HepG2 (cell line): ENCODE measurements around the gene G6PD. TPM values are rescaled to one million over a fixed set of nuclear protein-coding genes. Genes with fewer than 3 reads are reported as not detected.

Source experiments
- AKAP8 ChIP-seq: sonication (generic); formaldehyde crosslinking; IDR thresholded peaks from 2 replicates; pipeline ENCODE4 v1.5.1; 2020; ENCODE audit warnings: mild to moderate bottlenecking, missing genetic modification reagents
- GABPB1 ChIP-seq: IDR thresholded peaks from 2 replicates; pipeline ENCODE4 v1.6.1; 2016; ENCODE audit warnings: mild to moderate bottlenecking, missing genetic modification reagents, moderate library complexity, missing compliant biosample characterization
- GFI1 ChIP-seq: sonication (generic); formaldehyde crosslinking; IDR thresholded peaks from 2 replicates; pipeline ENCODE4 v1.5.0; 2020; ENCODE audit warnings: missing genetic modification reagents, mild to moderate bottlenecking, borderline replicate concordance
- MAFG ChIP-seq: sonication (generic); formaldehyde crosslinking; IDR thresholded peaks from 2 replicates; pipeline ENCODE4 v1.5.1; 2020; ENCODE audit warnings: mild to moderate bottlenecking, missing genetic modification reagents
- MAZ ChIP-seq, 2 experiments: sonication (generic) in 1 of 2; formaldehyde crosslinking in 1 of 2; IDR thresholded peaks; 2 replicates each; pipeline versions ENCODE4 v1.5.0 to v1.6.1; 2012 to 2020; ENCODE audit warnings: low read depth in 2 of 2, mild to moderate bottlenecking in 2 of 2, borderline replicate concordance in 1 of 2, improper control_type of control experiment in 1 of 2, low read length in 1 of 2, missing genetic modification reagents in 1 of 2, moderate library complexity in 1 of 2
- NFYC ChIP-seq: IDR thresholded peaks from 2 replicates; pipeline ENCODE4 v1.6.1; 2016; ENCODE audit warnings: missing genetic modification reagents, missing compliant biosample characterization
- PAF1 ChIP-seq: IDR thresholded peaks from 2 replicates; pipeline ENCODE4 v1.6.1; 2016; ENCODE audit warnings: missing genetic modification reagents, missing compliant biosample characterization
- POLR2AphosphoS5 ChIP-seq: IDR thresholded peaks from 2 replicates; pipeline ENCODE4 v1.6.1; 2012; ENCODE audit warnings: low read depth, low read length
- RARA ChIP-seq: IDR thresholded peaks from 2 replicates; pipeline ENCODE4 v1.6.1; 2016; ENCODE audit warnings: missing genetic modification reagents, missing compliant biosample characterization
- SAP130 ChIP-seq: IDR thresholded peaks from 2 replicates; pipeline ENCODE4 v1.6.1; 2016; ENCODE audit warnings: low read depth
- SIX4 ChIP-seq: sonication (generic); formaldehyde crosslinking; IDR thresholded peaks from 2 replicates; pipeline ENCODE4 v1.4.0; 2020; ENCODE audit warnings: missing genetic modification reagents
- SRSF1 ChIP-seq: fragments of 200-400 bp; formaldehyde crosslinking; optimal IDR thresholded peaks from 2 replicates; pipeline ENCODE3; 2017; ENCODE audit warnings: mild to moderate bottlenecking, low read depth, low read length, moderate library complexity
- SUZ12 ChIP-seq: fragments of 150-350 bp; IDR thresholded peaks from 2 replicates; pipeline ENCODE4 v1.6.1; 2014; ENCODE audit warnings: low read depth, low read length
- ZBTB14 ChIP-seq: sonication (generic); formaldehyde crosslinking; IDR thresholded peaks from 2 replicates; pipeline ENCODE4 v1.4.0; 2020; ENCODE audit warnings: missing genetic modification reagents
- ZNF263 ChIP-seq: sonication (generic); formaldehyde crosslinking; IDR thresholded peaks from 2 replicates; pipeline ENCODE4 v1.4.0; 2020; ENCODE audit warnings: missing genetic modification reagents
- ZNF772 ChIP-seq: sonication (generic); formaldehyde crosslinking; IDR thresholded peaks from 2 replicates; pipeline ENCODE4 v1.5.0; 2020; ENCODE audit warnings: mild to moderate bottlenecking, missing genetic modification reagents
- ZNF781 ChIP-seq: sonication (generic); formaldehyde crosslinking; IDR thresholded peaks from 2 replicates; pipeline ENCODE4 v1.5.1; 2020; ENCODE audit warnings: borderline replicate concordance, mild to moderate bottlenecking, missing genetic modification reagents; ENCODE audit errors: not compliant biosample characterization
- ZSCAN25 ChIP-seq: sonication (generic); formaldehyde crosslinking; IDR thresholded peaks from 2 replicates; pipeline ENCODE4 v1.8.0; 2022; ENCODE audit warnings: mild to moderate bottlenecking, missing genetic modification reagents
- polyA plus RNA-seq, 8 experiments: library from polyadenylated mRNA; depleted of rRNA in 3 of 8; stranded (reverse) in 7 of 8; unstranded in 1 of 8; fragments of >200 nt; fragmentation: Illumina TruSeq in 4 of 8; extraction: Trizol in 4 of 8; gene quantifications; 2 replicates each; pipeline versions ENCODE4 v1.2.1 to v1.2.3, GENCODE V29; 2011 to 2016; ENCODE audit warnings: low read depth in 4 of 8, missing spikeins in 1 of 8, mixed read lengths in 1 of 8; ENCODE audit not compliant: insufficient read depth in 1 of 8
- total RNA-seq, 5 experiments: library from RNA; depleted of rRNA; stranded (reverse); fragments of >200 nt; fragmentation: Illumina TruSeq; extraction: Trizol; gene quantifications; 2 replicates each; pipeline ENCODE4 v1.2.3, GENCODE V29; 2016; ENCODE audit warnings: low read depth in 1 of 5
- TF ChIP-seq, protein P1 (sequence below): sonication (generic); formaldehyde crosslinking; IDR thresholded peaks from 2 replicates; pipeline ENCODE4 v1.9.0; 2021; ENCODE audit warnings: missing genetic modification reagents, borderline replicate concordance
- TF ChIP-seq, protein P2 (sequence below): fragments of 450-650 bp; IDR thresholded peaks from 2 replicates; pipeline ENCODE4 v1.6.1; 2017
- TF ChIP-seq, protein P3 (sequence below): IDR thresholded peaks from 2 replicates; pipeline ENCODE4 v1.6.1; 2016; ENCODE audit warnings: missing biosample characterization, missing genetic modification reagents, low read depth

The G6PD gene
- total and polyA plus RNA-seq, 2 of the 13 experiments (the other 11 are each of a cell fraction or from before 2014, with no cell fraction given): 18.8 to 28.8 TPM

GRCh38 chrX:154540897-154541535, 5.6 kb downstream of the G6PD start (continued):
- TF ChIP-seq, protein P1, sequence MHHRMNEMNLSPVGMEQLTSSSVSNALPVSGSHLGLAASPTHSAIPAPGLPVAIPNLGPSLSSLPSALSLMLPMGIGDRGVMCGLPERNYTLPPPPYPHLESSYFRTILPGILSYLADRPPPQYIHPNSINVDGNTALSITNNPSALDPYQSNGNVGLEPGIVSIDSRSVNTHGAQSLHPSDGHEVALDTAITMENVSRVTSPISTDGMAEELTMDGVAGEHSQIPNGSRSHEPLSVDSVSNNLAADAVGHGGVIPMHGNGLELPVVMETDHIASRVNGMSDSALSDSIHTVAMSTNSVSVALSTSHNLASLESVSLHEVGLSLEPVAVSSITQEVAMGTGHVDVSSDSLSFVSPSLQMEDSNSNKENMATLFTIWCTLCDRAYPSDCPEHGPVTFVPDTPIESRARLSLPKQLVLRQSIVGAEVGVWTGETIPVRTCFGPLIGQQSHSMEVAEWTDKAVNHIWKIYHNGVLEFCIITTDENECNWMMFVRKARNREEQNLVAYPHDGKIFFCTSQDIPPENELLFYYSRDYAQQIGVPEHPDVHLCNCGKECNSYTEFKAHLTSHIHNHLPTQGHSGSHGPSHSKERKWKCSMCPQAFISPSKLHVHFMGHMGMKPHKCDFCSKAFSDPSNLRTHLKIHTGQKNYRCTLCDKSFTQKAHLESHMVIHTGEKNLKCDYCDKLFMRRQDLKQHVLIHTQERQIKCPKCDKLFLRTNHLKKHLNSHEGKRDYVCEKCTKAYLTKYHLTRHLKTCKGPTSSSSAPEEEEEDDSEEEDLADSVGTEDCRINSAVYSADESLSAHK: no peak
- TF ChIP-seq SAP130 (CRISPR knock-in tag) (peak; percentile 87), AKAP8 (CRISPR knock-in tag) (no peak), GFI1 (CRISPR knock-in tag) (no peak), ZNF781 (no peak), MAFG (CRISPR knock-in tag) (peak; percentile 57; the same call in 1 of the 2 replicates), ZSCAN25 (peak; percentile 21; the same call in 1 of the 2 replicates), MAZ (IDR thresholded peaks at IDR 0.05; ENCODE audit: borderline replicate concordance, low read depth, low read length) (no peak), MAZ (CRISPR knock-in tag; IDR thresholded peaks at IDR 0.05; ENCODE audit: low read depth) (no peak), NFYC (CRISPR knock-in tag) (no peak), ZNF263 (no peak), GABPB1 (no peak), RARA (CRISPR knock-in tag) (peak; percentile 83), SIX4 (CRISPR knock-in tag) (no peak), SUZ12 (no peak), SRSF1 (no peak), POLR2AphosphoS5 (peak; percentile 64), PAF1 (no peak), ZNF772 (CRISPR knock-in tag) (no peak), ZBTB14 (CRISPR knock-in tag) (no peak)
- TF ChIP-seq, protein P2, sequence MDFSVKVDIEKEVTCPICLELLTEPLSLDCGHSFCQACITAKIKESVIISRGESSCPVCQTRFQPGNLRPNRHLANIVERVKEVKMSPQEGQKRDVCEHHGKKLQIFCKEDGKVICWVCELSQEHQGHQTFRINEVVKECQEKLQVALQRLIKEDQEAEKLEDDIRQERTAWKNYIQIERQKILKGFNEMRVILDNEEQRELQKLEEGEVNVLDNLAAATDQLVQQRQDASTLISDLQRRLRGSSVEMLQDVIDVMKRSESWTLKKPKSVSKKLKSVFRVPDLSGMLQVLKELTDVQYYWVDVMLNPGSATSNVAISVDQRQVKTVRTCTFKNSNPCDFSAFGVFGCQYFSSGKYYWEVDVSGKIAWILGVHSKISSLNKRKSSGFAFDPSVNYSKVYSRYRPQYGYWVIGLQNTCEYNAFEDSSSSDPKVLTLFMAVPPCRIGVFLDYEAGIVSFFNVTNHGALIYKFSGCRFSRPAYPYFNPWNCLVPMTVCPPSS: no peak
- TF ChIP-seq, protein P3, sequence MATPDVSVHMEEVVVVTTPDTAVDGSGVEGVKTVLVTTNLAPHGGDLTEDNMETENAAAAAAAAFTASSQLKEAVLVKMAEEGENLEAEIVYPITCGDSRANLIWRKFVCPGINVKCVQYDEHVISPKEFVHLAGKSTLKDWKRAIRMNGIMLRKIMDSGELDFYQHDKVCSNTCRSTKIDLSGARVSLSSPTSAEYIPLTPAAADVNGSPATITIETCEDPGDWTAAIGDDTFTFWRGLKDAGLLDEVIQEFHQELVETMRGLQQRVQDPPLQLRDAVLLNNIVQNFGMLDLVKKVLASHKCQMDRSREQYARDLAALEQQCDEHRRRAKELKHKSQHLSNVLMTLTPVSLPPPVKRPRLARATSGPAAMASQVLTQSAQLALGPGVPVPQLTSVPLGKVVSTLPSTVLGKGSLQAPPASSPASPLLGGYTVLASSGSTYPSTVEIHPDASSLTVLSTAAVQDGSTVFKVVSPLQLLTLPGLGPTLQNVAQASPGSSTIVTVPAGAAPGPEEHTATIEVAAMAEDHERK: no peak
